Endothelial cell of umbilical vein (primary cell): Measurements from ENCODE around the gene PAK2. TPM values are rescaled to one million over a fixed set of nuclear protein-coding genes. Genes with fewer than 3 reads are reported as not detected.

Source experiments
- BruUV-seq: library from RNA; stranded (reverse); fragments of 400-500 nt; replicated peaks from 2 replicates; lab custom pipeline; 2021; lab: Mats Ljungman, UMichigan
- CTCF ChIA-PET: fragments of 300-600, 350-600 bp; sonication (Branson Sonifier 250); formaldehyde crosslinking; loops from one replicate; lab custom pipeline; 2021; ENCODE audit warnings: antibody characterized with exemption, inconsistent platforms; lab: Charles Lee
- POLR2A ChIA-PET: fragments of 300-600, 350-600 bp; sonication (Branson Sonifier 250); formaldehyde crosslinking; loops from one replicate; lab custom pipeline; 2021; ENCODE audit warnings: antibody characterized with exemption, inconsistent platforms; lab: Charles Lee
- DNase-seq: peaks from one replicate; pipeline ENCODE4 v3.0.0-alpha.2; 2011; ENCODE audit warnings: low read depth, low spot score
- FAIRE-seq: peaks from 2 replicates; lab custom pipeline; 2011; peaks lifted over from hg19 to GRCh38; lab: Jason Lieb, UNC
- H2AFZ ChIP-seq: 2 replicates; pipeline ENCODE4 v1.6.0; 2012; ENCODE audit warnings: low read depth, low read length, control low read depth, inconsistent platforms
- H3K27ac ChIP-seq: 2 replicates; pipeline ENCODE4 v1.5.1; 2011; ENCODE audit warnings: low read depth, mild to moderate bottlenecking, control low read depth, low read length, moderate library complexity; ENCODE audit not compliant: insufficient read depth
- H3K27me3 ChIP-seq, 2 experiments: 2 replicates each; pipeline versions ENCODE4 v1.6.0 to v1.6.1; 2011; ENCODE audit warnings: low read length in 2 of 2, mixed read lengths in 1 of 2; ENCODE audit not compliant: control insufficient read depth in 2 of 2, insufficient read depth in 2 of 2
- H3K36me3 ChIP-seq, 2 experiments: 2 replicates in 1 of 2; 3 replicates in 1 of 2; pipeline ENCODE4 v1.5.1; 2011; ENCODE audit warnings: low read length in 2 of 2, mild to moderate bottlenecking in 1 of 2, moderate library complexity in 1 of 2; ENCODE audit not compliant: control insufficient read depth in 2 of 2, insufficient read depth in 2 of 2; ENCODE audit errors: extremely low read depth in 1 of 2
- H3K4me1 ChIP-seq: 3 replicates; pipeline ENCODE4 v1.5.1; 2011; ENCODE audit warnings: mild to moderate bottlenecking, low read length; ENCODE audit not compliant: control insufficient read depth, insufficient read depth; ENCODE audit errors: extremely low read depth
- H3K4me2 ChIP-seq: 2 replicates; pipeline ENCODE4 v1.6.1; 2011; ENCODE audit warnings: low read length, control low read depth, mixed read lengths; ENCODE audit not compliant: insufficient read depth
- H3K4me3 ChIP-seq, 3 experiments: fragments of 200-600 bp in 1 of 3; sonication (generic), shearing (Covaris generic) in 1 of 3; replicated peaks in 1 of 3; 2 replicates each; pipeline ENCODE4 v1.5.1; 2011 to 2016; ENCODE audit warnings: control low read depth in 3 of 3, low read length in 3 of 3, mild to moderate bottlenecking in 2 of 3, inconsistent platforms in 1 of 3, low read depth in 1 of 3, moderate library complexity in 1 of 3; ENCODE audit not compliant: insufficient read depth in 1 of 3
- H3K79me2 ChIP-seq: 2 replicates; pipeline ENCODE4 v1.6.0; 2012; ENCODE audit warnings: low read length, inconsistent platforms; ENCODE audit not compliant: control insufficient read depth, insufficient read depth
- H3K9ac ChIP-seq: replicated peaks from 2 replicates; pipeline ENCODE3; 2011; ENCODE audit warnings: low read length, control low read depth; ENCODE audit not compliant: insufficient read depth; ENCODE audit errors: extremely low read depth
- H3K9me1 ChIP-seq: replicated peaks from 3 replicates; pipeline ENCODE4 v1.6.0; 2011; ENCODE audit warnings: mild to moderate bottlenecking, low read length; ENCODE audit not compliant: control insufficient read depth, insufficient read depth; ENCODE audit errors: extremely low read depth
- H3K9me3 ChIP-seq: replicated peaks from 2 replicates; pipeline ENCODE4 v1.5.1; 2012; ENCODE audit warnings: low read length, inconsistent platforms; ENCODE audit not compliant: control insufficient read depth, insufficient read depth
- H4K20me1 ChIP-seq: replicated peaks from 2 replicates; pipeline ENCODE3; 2011; ENCODE audit warnings: mild to moderate bottlenecking, low read length; ENCODE audit not compliant: control insufficient read depth, insufficient read depth; ENCODE audit errors: extremely low read depth
- EZH2 ChIP-seq: IDR thresholded peaks from 2 replicates; pipeline ENCODE4 v1.6.1; 2012; ENCODE audit warnings: borderline replicate concordance, low read depth, mild to moderate bottlenecking, moderate library complexity, low read length, inconsistent platforms; ENCODE audit not compliant: severe bottlenecking
- FOS ChIP-seq: IDR thresholded peaks from 2 replicates; pipeline ENCODE4 v1.6.1; 2011; ENCODE audit warnings: mild to moderate bottlenecking, low read length, moderate library complexity, borderline replicate concordance; ENCODE audit not compliant: insufficient read depth
- GATA2 ChIP-seq: IDR thresholded peaks from 2 replicates; pipeline ENCODE4 v1.7.0; 2011; ENCODE audit warnings: low read depth, mild to moderate bottlenecking, moderate library complexity, mixed read lengths, low read length; ENCODE audit not compliant: insufficient read length, insufficient read depth
- JUN ChIP-seq: IDR thresholded peaks from 2 replicates; pipeline ENCODE4 v1.6.1; 2011; ENCODE audit warnings: borderline replicate concordance, low read depth; ENCODE audit not compliant: insufficient read length, insufficient read depth
- MYC ChIP-seq: IDR thresholded peaks from one replicate; pipeline ENCODE4 v1.6.1; 2011; ENCODE audit warnings: mild to moderate bottlenecking, low read depth, low read length
- POLR2A ChIP-seq: IDR thresholded peaks from 2 replicates; pipeline ENCODE4 v1.6.1; 2012; ENCODE audit warnings: low read depth, mild to moderate bottlenecking, control low read depth, low read length
- POLR2AphosphoS5 ChIP-seq: IDR thresholded peaks from 2 replicates; pipeline ENCODE4 v1.6.1; 2012; ENCODE audit warnings: low read depth, mild to moderate bottlenecking, control low read depth, low read length, moderate library complexity; ENCODE audit not compliant: insufficient read depth
- dilution Hi-C: fragments of 300-500 bp; cut with MboI; formaldehyde crosslinking; loops from one replicate; pipeline ENCODE4 v1.15.0; 2019; ENCODE audit warnings: low sequenced_read_pairs; ENCODE audit not compliant: extremely low pct_ligation_motif_present
- intact Hi-C: fragments of 100-400 bp; cut with micrococcal nuclease; formaldehyde crosslinking; loops from one replicate; pipeline ENCODE4 v1.10.0; 2022
- polyA plus RNA-seq, 4 experiments: library from polyadenylated mRNA; depleted of rRNA in 3 of 4; stranded (reverse) in 3 of 4; unstranded in 1 of 4; fragments of >200 nt; gene quantifications; 2 replicates each; pipeline versions ENCODE4 v1.2.1 to v1.2.3, GENCODE V29; 2011 to 2012; ENCODE audit warnings: missing spikeins in 1 of 4
- total RNA-seq: library from RNA; stranded (reverse); gene quantifications from 2 replicates; pipeline ENCODE4 v1.2.3, GENCODE V29; 2021
- TF ChIP-seq, protein P1 (sequence below): IDR thresholded peaks from 2 replicates; pipeline ENCODE4 v1.6.1; 2011; ENCODE audit not compliant: insufficient read depth, insufficient read length
- TF ChIP-seq, protein P2 (sequence below), 2 donors: IDR thresholded peaks; 1 replicate in 1 of 2; 2 replicates in 1 of 2; pipeline ENCODE4 v1.5.1; 2011; ENCODE audit warnings: low read length in 2 of 2, mild to moderate bottlenecking in 2 of 2, moderate library complexity in 2 of 2, control low read depth in 1 of 2, inconsistent platforms in 1 of 2, low read depth in 1 of 2; ENCODE audit not compliant: insufficient read depth in 1 of 2; ENCODE audit errors: extremely low read depth in 1 of 2

Gene PAK2
- total and polyA plus RNA-seq, 2 donors (not counting 3 experiments of a cell fraction or from before 2014, with no cell fraction given) = 22.6 to 98.9 TPM

- BruUV-seq = no TSS peak
- H3K79me2 ChIP-seq = no peaks in the 10 kb centered on the region
- H3K9ac ChIP-seq = no peak overlapping the region
- H3K36me3 ChIP-seq = no peaks in the 10 kb centered on the region
- POLR2A ChIA-PET = interaction anchor here (1.0 kb wide), 1 partner anchor 31 kb away, joined by 5 read pairs; the partner anchor contains the start of gene PAK2
- no peak overlapping the region for H3K4me3 ChIP-seq
- H3K9me1 ChIP-seq = no peaks in the 10 kb centered on the region
- no peak overlapping the region for H3K4me2 ChIP-seq
- TF ChIP-seq, protein P1, sequence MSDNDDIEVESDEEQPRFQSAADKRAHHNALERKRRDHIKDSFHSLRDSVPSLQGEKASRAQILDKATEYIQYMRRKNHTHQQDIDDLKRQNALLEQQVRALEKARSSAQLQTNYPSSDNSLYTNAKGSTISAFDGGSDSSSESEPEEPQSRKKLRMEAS = no peak
- TF ChIP-seq GATA2 (no peak), POLR2A (no peak), MYC (no peak), POLR2AphosphoS5 (no peak), JUN (no peak), FOS (no peak), EZH2 (no peak)
- TF ChIP-seq, protein P2, sequence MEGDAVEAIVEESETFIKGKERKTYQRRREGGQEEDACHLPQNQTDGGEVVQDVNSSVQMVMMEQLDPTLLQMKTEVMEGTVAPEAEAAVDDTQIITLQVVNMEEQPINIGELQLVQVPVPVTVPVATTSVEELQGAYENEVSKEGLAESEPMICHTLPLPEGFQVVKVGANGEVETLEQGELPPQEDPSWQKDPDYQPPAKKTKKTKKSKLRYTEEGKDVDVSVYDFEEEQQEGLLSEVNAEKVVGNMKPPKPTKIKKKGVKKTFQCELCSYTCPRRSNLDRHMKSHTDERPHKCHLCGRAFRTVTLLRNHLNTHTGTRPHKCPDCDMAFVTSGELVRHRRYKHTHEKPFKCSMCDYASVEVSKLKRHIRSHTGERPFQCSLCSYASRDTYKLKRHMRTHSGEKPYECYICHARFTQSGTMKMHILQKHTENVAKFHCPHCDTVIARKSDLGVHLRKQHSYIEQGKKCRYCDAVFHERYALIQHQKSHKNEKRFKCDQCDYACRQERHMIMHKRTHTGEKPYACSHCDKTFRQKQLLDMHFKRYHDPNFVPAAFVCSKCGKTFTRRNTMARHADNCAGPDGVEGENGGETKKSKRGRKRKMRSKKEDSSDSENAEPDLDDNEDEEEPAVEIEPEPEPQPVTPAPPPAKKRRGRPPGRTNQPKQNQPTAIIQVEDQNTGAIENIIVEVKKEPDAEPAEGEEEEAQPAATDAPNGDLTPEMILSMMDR (IDR thresholded peaks at IDR 0.05; ENCODE audit: extremely low read depth in 1 of 2, insufficient read depth in 1 of 2, low read depth in 1 of 2, low read length in 2 of 2) = no peak
- peak; percentile 44 for DNase-seq
- H4K20me1 ChIP-seq = no peaks in the 10 kb centered on the region
- CTCF ChIA-PET = interaction anchor here (1.0 to 3.1 kb wide), 5 partner anchors 9 to 135 kb away, joined by 3 to 11 read pairs (median 4); no protein-coding TSS in a partner anchor
- peaks cover 7% of the 10 kb centered on the region for H3K4me1 ChIP-seq
- intact Hi-C loops = no loop called here
- H3K9me3 ChIP-seq = no peaks in the 10 kb centered on the region
- H3K27ac ChIP-seq = no peak overlapping the region
- FAIRE-seq = peak; percentile 79
- H3K27me3 ChIP-seq = no peaks in the 10 kb centered on the region
- dilution Hi-C loops = no loop called here
- H2AFZ ChIP-seq = no peak overlapping the region
Measured at GRCh38 chr3:196708467-196708866, 31.2 kb upstream of the PAK2 start.
